Nephron (organoid): ENCODE measurements around the gene MMP2.

Experiments
- H3K27ac Mint-ChIP-seq, 3 experiments: 2 replicates each; pipeline ENCODE4 v1.8.0; 2020; ENCODE audit warnings: mixed read lengths in 3 of 3, mild to moderate bottlenecking in 2 of 3, moderate library complexity in 1 of 3
- H3K27me3 Mint-ChIP-seq: 2 replicates; pipeline ENCODE4 v1.8.0; 2021; ENCODE audit warnings: low read depth, mild to moderate bottlenecking, moderate library complexity, mixed read lengths
- H3K36me3 Mint-ChIP-seq: 2 replicates; pipeline ENCODE4 v1.8.0; 2020; ENCODE audit warnings: low read depth, mixed read lengths
- H3K4me1 Mint-ChIP-seq: 2 replicates; pipeline ENCODE4 v1.8.0; 2020; ENCODE audit warnings: mixed read lengths
- H3K4me3 Mint-ChIP-seq, 3 experiments: 2 replicates each; pipeline ENCODE4 v1.8.0; 2020; ENCODE audit warnings: mild to moderate bottlenecking in 3 of 3, mixed read lengths in 3 of 3, moderate library complexity in 2 of 3
- H3K9me3 Mint-ChIP-seq: 2 replicates; pipeline ENCODE4 v1.8.0; 2020; ENCODE audit warnings: mixed read lengths
- CTCF ChIP-seq, 3 experiments: fragments of 200-600 bp; sonication (generic); IDR thresholded peaks; one replicate each; pipeline ENCODE4 v1.5.0; 2021; ENCODE audit warnings: antibody characterized with exemption in 3 of 3; ENCODE audit not compliant: unreplicated experiment in 3 of 3

The MMP2 gene

GRCh38 chr16:55478827-55479429, at the start of gene MMP2:
MMP2 (plus strand) TSS chr16:55479198; CDS start chr16:55479480, 282 bp downstream.
- H3K27me3 Mint-ChIP-seq, result peaks cover 31% of the 10 kb centered on the region
- H3K9me3 Mint-ChIP-seq, result no peaks in the 10 kb centered on the region
- H3K27ac Mint-ChIP-seq, result peak within 1 kb of the TSS; percentile 89 to 95 (median 95)
- H3K4me3 Mint-ChIP-seq, result peak within 1 kb of the TSS; percentile 90 to 98 (median 98)
- peaks cover 33% of the 10 kb centered on the region for H3K4me1 Mint-ChIP-seq
- no peak for TF ChIP-seq CTCF (IDR thresholded peaks at IDR 0.05; ENCODE audit: unreplicated experiment in 3 of 3)
- H3K36me3 Mint-ChIP-seq, result peaks cover 10% of the 10 kb centered on the region

- Mint-ChIP-seq H3K27me3 (peaks cover 24% of the 10 kb centered on the region), H3K27ac (no peak overlapping the region), H3K9me3 (no peaks in the 10 kb centered on the region), H3K36me3 (no peaks in the 10 kb centered on the region), H3K4me3 (no peak overlapping the region), H3K4me1 (no peaks in the 10 kb centered on the region)
- TF ChIP-seq CTCF (IDR thresholded peaks at IDR 0.05; ENCODE audit: unreplicated experiment in 3 of 3), result no peak
These were observed 46.0 kb upstream of the MMP2 start for GRCh38 chr16:55433030-55433429.

- no peak for TF ChIP-seq CTCF (IDR thresholded peaks at IDR 0.05; ENCODE audit: unreplicated experiment in 3 of 3)
- H3K4me3 Mint-ChIP-seq, result no peak overlapping the region
These were observed 45.5 kb upstream of the MMP2 start for GRCh38 chr16:55433535-55433934.

GRCh38 chr16:55434000-55434399, 45.0 kb upstream of the MMP2 start:
- Mint-ChIP-seq H3K27me3 (peaks cover 24% of the 10 kb centered on the region), H3K36me3 (no peaks in the 10 kb centered on the region), H3K4me3 (no peak overlapping the region), H3K9me3 (no peaks in the 10 kb centered on the region), H3K27ac (no peak overlapping the region), H3K4me1 (no peaks in the 10 kb centered on the region)
- TF ChIP-seq CTCF (IDR thresholded peaks at IDR 0.05; ENCODE audit: unreplicated experiment in 3 of 3), result no peak

More at GRCh38 chr16:55433535-55433934, 45.5 kb upstream of the MMP2 start:
- Mint-ChIP-seq H3K36me3 (no peaks in the 10 kb centered on the region), H3K4me1 (no peaks in the 10 kb centered on the region), H3K9me3 (no peaks in the 10 kb centered on the region), H3K27ac (no peak overlapping the region), H3K27me3 (peaks cover 24% of the 10 kb centered on the region)

GRCh38 chr16:55435387-55435786, 43.6 kb upstream of the MMP2 start:
- Mint-ChIP-seq H3K4me3 (no peak overlapping the region), H3K36me3 (no peaks in the 10 kb centered on the region), H3K27me3 (peaks cover 29% of the 10 kb centered on the region), H3K27ac (no peak overlapping the region), H3K9me3 (no peaks in the 10 kb centered on the region), H3K4me1 (no peaks in the 10 kb centered on the region)
- no peak for TF ChIP-seq CTCF (IDR thresholded peaks at IDR 0.05; ENCODE audit: unreplicated experiment in 3 of 3)

- Mint-ChIP-seq H3K27me3 (peaks cover 31% of the 10 kb centered on the region), H3K4me3 (no peak overlapping the region), H3K4me1 (no peaks in the 10 kb centered on the region), H3K27ac (no peak overlapping the region), H3K9me3 (no peaks in the 10 kb centered on the region), H3K36me3 (no peaks in the 10 kb centered on the region)
- no peak for TF ChIP-seq CTCF (IDR thresholded peaks at IDR 0.05; ENCODE audit: unreplicated experiment in 3 of 3)
These were observed 42.4 kb upstream of the MMP2 start for GRCh38 chr16:55436587-55436986.
